ENCODE results near the gene TRMT1L.

DNA sequence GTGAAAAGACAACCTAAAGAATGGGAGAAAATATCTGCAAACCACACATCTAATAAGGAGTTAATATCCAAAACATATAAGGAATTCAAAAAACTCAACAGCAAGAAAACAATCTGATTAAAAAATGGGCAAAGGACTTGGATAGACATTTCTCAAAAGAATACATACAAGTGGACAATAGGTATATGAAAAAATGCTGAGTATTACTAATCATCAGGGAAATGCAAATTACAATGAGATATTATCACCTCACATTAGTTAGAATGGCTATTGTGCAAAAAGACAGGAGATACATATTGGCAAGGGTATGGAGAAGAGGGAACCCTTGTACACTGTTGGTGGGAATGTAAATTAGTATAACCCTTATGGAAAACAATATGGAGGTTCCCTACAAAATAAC, 44.9 kb downstream of the TRMT1L start:
- TF ChIP-seq CTCF (IDR thresholded peaks at IDR 0.05; ENCODE audit: insufficient read depth, low read length) (no peak), POLR2AphosphoS5 (IDR thresholded peaks at IDR 0.05; ENCODE audit: low read depth) (no peak)
- TF ChIP-seq, protein P1, sequence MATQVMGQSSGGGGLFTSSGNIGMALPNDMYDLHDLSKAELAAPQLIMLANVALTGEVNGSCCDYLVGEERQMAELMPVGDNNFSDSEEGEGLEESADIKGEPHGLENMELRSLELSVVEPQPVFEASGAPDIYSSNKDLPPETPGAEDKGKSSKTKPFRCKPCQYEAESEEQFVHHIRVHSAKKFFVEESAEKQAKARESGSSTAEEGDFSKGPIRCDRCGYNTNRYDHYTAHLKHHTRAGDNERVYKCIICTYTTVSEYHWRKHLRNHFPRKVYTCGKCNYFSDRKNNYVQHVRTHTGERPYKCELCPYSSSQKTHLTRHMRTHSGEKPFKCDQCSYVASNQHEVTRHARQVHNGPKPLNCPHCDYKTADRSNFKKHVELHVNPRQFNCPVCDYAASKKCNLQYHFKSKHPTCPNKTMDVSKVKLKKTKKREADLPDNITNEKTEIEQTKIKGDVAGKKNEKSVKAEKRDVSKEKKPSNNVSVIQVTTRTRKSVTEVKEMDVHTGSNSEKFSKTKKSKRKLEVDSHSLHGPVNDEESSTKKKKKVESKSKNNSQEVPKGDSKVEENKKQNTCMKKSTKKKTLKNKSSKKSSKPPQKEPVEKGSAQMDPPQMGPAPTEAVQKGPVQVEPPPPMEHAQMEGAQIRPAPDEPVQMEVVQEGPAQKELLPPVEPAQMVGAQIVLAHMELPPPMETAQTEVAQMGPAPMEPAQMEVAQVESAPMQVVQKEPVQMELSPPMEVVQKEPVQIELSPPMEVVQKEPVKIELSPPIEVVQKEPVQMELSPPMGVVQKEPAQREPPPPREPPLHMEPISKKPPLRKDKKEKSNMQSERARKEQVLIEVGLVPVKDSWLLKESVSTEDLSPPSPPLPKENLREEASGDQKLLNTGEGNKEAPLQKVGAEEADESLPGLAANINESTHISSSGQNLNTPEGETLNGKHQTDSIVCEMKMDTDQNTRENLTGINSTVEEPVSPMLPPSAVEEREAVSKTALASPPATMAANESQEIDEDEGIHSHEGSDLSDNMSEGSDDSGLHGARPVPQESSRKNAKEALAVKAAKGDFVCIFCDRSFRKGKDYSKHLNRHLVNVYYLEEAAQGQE (IDR thresholded peaks at IDR 0.05; ENCODE audit: insufficient replicate concordance, low read depth) = no peak

Measured in HL-60 (cell line).